ACC112 (cell line): ENCODE measurements around the gene GFER.
A peak's percentile ranks its signal among the peaks of the same experiment; 100 is the strongest.

Source experiments
- H2AFZ ChIP-seq: fragments of 200-600 bp; sonication (generic); one replicate; pipeline ENCODE4 v1.6.0; 2017; ENCODE audit warnings: antibody characterized with exemption, low read length; ENCODE audit not compliant: unreplicated experiment
- H3K27ac ChIP-seq: fragments of 200-600 bp; sonication (generic); 2 replicates; pipeline ENCODE4 v1.5.1; 2014; ENCODE audit warnings: low read depth, mild to moderate bottlenecking, antibody characterized with exemption, low read length, moderate library complexity
- H3K27me3 ChIP-seq: fragments of 200-600 bp; sonication (generic); 2 replicates; pipeline ENCODE4 v1.6.1; 2014; ENCODE audit warnings: mild to moderate bottlenecking, antibody characterized with exemption, low read length, moderate library complexity, mixed read lengths; ENCODE audit not compliant: insufficient read depth
- H3K36me3 ChIP-seq: fragments of 200-600 bp; sonication (generic); 2 replicates; pipeline ENCODE4 v1.6.1; 2016; ENCODE audit warnings: mild to moderate bottlenecking, antibody characterized with exemption, low read length, moderate library complexity, mixed read lengths; ENCODE audit not compliant: insufficient read depth
- H3K4me1 ChIP-seq: fragments of 200-600 bp; sonication (generic); one replicate; pipeline ENCODE4 v1.6.1; 2016; ENCODE audit warnings: low read length, mixed read lengths; ENCODE audit not compliant: insufficient read depth, unreplicated experiment, control insufficient read depth
- H3K4me3 ChIP-seq: fragments of 200-600 bp; sonication (generic); 2 replicates; pipeline ENCODE4 v1.5.1; 2014; ENCODE audit warnings: mild to moderate bottlenecking, low read depth, low read length
- H3K79me2 ChIP-seq: fragments of 200-600 bp; sonication (generic); one replicate; pipeline ENCODE4 v1.6.0; 2016; ENCODE audit warnings: low read length; ENCODE audit not compliant: control insufficient read depth, unreplicated experiment, insufficient read depth

The GFER gene

DNA sequence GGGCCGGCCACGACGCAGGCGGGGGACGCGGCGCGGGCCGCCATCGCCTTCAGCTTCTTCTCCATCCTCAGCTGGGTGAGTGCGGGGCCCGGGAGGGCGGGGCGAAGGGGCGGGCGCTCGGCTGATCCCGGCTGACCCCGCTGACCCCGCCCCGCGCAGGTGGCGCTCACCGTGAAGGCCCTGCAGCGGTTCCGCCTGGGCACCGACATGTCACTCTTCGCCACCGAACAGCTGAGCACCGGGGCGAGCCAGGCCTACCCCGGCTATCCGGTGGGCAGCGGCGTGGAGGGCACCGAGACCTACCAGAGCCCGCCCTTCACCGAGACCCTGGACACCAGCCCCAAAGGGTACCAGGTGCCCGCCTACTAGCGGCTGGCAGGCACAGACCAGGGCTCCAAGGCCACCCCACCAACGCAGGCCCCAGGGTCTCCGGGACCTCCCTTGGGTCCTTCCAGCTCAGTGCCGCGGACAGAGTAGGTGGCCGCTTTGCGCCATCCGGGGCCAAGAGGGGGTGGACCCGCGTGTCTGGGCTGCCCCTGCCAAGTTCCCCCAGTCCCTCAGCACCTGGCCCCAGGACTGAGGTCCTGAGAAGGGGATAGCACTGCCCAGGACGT lies 8.8 kb downstream of the GFER start:
- peak overlapping the region; percentile 76 for H3K4me3 ChIP-seq
- H3K4me1 ChIP-seq = peaks cover 21% of the 10 kb centered on the region
- H3K79me2 ChIP-seq = no peaks in the 10 kb centered on the region
- H2AFZ ChIP-seq = peak overlapping the region; percentile 91
- no peaks in the 10 kb centered on the region for H3K36me3 ChIP-seq
- no peak overlapping the region for H3K27ac ChIP-seq
- peaks cover 24% of the 10 kb centered on the region for H3K27me3 ChIP-seq

DNA sequence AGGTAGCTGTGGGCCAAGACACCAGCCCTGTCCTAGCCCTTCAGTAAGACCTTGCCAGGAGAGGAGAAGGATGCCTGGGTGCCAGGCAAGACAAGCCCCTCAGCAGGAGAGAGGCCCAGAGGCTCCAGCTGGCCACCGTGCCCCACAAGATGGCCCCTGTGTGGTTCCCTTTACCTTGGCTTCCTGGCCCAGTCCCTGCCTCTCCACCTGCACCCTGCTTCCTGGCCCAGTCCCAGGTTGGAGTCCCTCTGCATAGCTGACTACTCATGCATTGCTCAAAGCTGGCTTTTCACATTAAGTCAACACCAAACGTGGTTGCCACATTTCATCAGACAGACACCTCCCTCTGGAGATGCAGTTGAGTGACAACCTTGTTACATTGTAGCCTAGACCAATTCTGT lies 9.7 kb downstream of the GFER start:
- Histone ChIP-seq H2AFZ (no peak overlapping the region), H3K27ac (no peak overlapping the region)

GRCh38 chr16:1997494-1998359 lies 13.7 kb downstream of the GFER start:
- Histone ChIP-seq H3K4me3 (no peak overlapping the region), H3K27ac (no peak overlapping the region), H3K27me3 (no peaks in the 10 kb centered on the region), H3K36me3 (peaks cover 12% of the 10 kb centered on the region; the same call in 1 of the 2 replicates), H2AFZ (no peak overlapping the region), H3K4me1 (peaks cover 17% of the 10 kb centered on the region), H3K79me2 (no peaks in the 10 kb centered on the region)

More for the DNA sequence above, 9.7 kb downstream of the GFER start:
- no peak overlapping the region for H3K4me3 ChIP-seq
- H3K79me2 ChIP-seq = no peaks in the 10 kb centered on the region
- H3K4me1 ChIP-seq = peaks cover 25% of the 10 kb centered on the region
- peaks cover 24% of the 10 kb centered on the region for H3K27me3 ChIP-seq
- no peaks in the 10 kb centered on the region for H3K36me3 ChIP-seq

DNA sequence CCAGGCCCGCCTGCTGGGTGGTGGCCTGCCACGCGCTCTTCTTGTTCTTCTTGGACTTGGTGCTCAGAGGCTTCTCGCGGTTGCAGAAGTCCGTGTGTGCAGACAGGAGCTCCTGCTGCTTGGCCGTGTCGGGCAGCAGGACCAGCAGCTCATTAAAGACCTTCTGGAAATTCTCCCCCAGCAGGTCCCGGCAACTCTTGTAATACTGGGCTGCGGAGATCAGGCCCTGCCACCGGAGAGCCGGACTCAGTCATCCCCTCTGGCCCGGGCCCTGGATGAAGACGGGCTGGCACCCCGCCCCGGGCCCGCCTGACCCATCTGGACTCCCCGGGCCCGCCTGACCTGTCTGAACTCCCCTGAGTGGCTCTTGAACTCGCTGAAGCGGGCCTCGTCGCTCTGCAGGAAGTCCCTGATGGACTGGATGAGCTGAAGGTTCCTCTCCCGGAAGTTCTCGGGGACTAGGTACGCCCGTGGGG lies 14.4 kb downstream of the GFER start:
- H2AFZ ChIP-seq = no peak overlapping the region
- peaks cover 14% of the 10 kb centered on the region for H3K4me1 ChIP-seq
- H3K4me3 ChIP-seq = no peak overlapping the region
- no peaks in the 10 kb centered on the region for H3K27me3 ChIP-seq
- no peak overlapping the region for H3K27ac ChIP-seq
- peaks cover 6% of the 10 kb centered on the region for H3K79me2 ChIP-seq
- H3K36me3 ChIP-seq = peaks cover 15% of the 10 kb centered on the region; the same call in 1 of the 2 replicates

- Histone ChIP-seq H3K27ac (no peak overlapping the region), H2AFZ (no peak overlapping the region), H3K36me3 (peaks cover 15% of the 10 kb centered on the region; the same call in 1 of the 2 replicates), H3K4me3 (no peak overlapping the region), H3K79me2 (peaks cover 11% of the 10 kb centered on the region), H3K27me3 (no peaks in the 10 kb centered on the region), H3K4me1 (peaks cover 13% of the 10 kb centered on the region)
These were observed 15.1 kb downstream of the GFER start for GRCh38 chr16:1998852-1999801.

- H3K79me2 ChIP-seq = peaks cover 20% of the 10 kb centered on the region
- no peak overlapping the region for H2AFZ ChIP-seq
- H3K4me3 ChIP-seq = no peak overlapping the region
- no peaks in the 10 kb centered on the region for H3K27me3 ChIP-seq
- H3K36me3 ChIP-seq = peaks cover 15% of the 10 kb centered on the region; the same call in 1 of the 2 replicates
- H3K4me1 ChIP-seq = peaks cover 19% of the 10 kb centered on the region
- no peak overlapping the region for H3K27ac ChIP-seq
These were observed 16.0 kb downstream of the GFER start for GRCh38 chr16:1999866-2000514.

DNA sequence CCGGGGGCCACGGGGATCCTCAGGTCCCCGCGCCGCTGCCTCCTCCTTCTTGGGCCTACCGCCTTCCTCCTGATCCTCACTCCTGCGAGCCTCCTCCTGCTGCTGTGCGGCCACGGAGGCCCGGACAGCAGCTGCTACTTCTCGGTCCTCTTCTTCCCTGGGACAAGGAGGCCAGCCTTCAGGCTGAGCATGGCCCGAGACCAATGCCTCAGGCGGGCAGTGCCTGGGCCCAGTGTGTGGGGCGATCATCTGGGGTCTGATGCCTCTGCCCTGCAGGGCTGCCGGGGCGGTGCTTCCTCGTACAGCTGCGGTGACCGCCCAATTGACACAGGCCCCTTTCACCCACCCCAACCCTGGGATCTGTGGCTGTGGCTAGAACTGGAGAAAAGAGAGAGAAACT lies 17.0 kb downstream of the GFER start:
- H3K36me3 ChIP-seq = peaks cover 15% of the 10 kb centered on the region; the same call in 1 of the 2 replicates
- H3K27me3 ChIP-seq = no peaks in the 10 kb centered on the region
- peaks cover 19% of the 10 kb centered on the region for H3K4me1 ChIP-seq
- H2AFZ ChIP-seq = no peak overlapping the region
- H3K4me3 ChIP-seq = no peak overlapping the region
- H3K27ac ChIP-seq = no peak overlapping the region
- peaks cover 31% of the 10 kb centered on the region for H3K79me2 ChIP-seq

DNA sequence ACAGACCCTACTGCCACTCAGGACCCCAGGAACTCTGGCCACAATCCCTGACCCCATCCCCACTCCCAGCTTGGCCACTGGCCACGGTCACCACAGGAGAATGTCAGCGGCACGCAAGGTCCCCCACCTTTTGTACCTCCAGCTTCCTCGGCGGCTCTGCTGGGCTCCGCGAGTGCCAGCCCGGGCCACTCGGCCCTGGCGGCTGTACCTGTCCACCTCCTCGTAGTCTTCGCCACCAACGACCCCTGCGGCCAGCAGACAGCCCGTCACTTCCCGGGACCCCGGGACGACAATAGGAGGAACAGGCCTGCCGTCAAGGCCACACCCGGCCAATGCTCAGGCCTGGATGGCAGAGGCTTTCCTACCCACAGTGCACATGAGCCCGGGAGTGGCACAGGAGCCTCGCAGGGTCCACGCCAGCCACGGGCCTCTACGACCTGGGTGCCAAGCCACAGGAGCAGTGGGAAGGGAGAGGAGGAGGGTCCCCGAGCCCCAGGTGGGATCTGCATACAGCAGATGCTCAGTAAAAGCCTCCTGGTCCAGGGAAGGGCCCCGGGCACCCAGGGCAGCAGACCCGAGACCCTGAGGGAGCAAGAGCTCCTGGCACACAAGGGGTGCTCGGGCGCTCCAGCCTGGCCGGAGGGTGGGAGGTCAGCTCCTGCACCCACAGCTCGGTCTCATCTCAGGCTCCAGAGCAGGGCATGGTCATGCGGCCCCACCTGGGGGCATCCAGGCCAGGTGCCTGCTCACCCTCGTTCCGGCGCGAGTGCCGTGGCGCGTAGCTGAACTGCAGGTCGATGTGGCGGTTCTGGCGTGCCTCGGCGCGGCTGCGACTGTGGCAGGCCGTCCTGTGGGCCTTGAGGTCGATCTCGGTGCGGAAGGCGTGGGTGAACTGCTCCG lies 17.7 kb downstream of the GFER start:
- H3K36me3 ChIP-seq = peaks cover 15% of the 10 kb centered on the region; the same call in 1 of the 2 replicates

GRCh38 chr16:2002406-2003230 lies 18.6 kb downstream of the GFER start:
- no peak overlapping the region for H2AFZ ChIP-seq
- peaks cover 46% of the 10 kb centered on the region for H3K79me2 ChIP-seq
- no peaks in the 10 kb centered on the region for H3K27me3 ChIP-seq
- H3K36me3 ChIP-seq = peaks cover 15% of the 10 kb centered on the region; the same call in 1 of the 2 replicates
- no peak overlapping the region for H3K4me3 ChIP-seq
- no peak overlapping the region for H3K27ac ChIP-seq
- H3K4me1 ChIP-seq = peaks cover 24% of the 10 kb centered on the region

More for the DNA sequence above, 17.7 kb downstream of the GFER start:
- Histone ChIP-seq H3K4me1 (peaks cover 19% of the 10 kb centered on the region), H3K27ac (no peak overlapping the region), H3K27me3 (no peaks in the 10 kb centered on the region), H2AFZ (no peak overlapping the region), H3K4me3 (no peak overlapping the region), H3K79me2 (peaks cover 37% of the 10 kb centered on the region)
